NCI-H146 (cell line): ENCODE results near the gene GLIPR1.
"Not testable (repeated sequence)": the region's sequence is repeated elsewhere in the genome, so short reads cannot be mapped to it uniquely, and the experiment has no call there.

Experiments
- DNase-seq: peaks from one replicate; lab custom pipeline; 2025; lab: John Stamatoyannopoulos, UW

Gene GLIPR1

DNA sequence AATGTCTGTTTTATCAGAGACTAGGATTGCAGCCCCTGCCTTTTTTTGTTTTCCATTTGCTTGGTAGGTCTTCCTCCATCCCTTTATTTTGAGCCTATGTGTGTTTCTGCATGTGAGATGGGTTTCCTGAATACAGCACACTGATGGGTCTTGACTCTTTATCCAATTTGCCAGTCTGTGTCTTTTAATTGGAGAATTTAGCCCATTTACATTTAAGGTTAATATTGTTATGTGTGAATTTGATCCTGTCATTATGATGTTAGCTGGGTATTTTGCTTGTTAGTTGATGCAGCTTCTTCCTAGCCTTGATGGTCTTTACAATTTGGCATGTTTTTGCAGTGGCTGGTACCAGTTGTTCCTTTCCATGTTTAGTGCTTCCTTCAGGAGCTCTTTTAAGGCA is 40.7 kb downstream of the GLIPR1 start:
- DNase-seq: not testable (repeated sequence)

DNA sequence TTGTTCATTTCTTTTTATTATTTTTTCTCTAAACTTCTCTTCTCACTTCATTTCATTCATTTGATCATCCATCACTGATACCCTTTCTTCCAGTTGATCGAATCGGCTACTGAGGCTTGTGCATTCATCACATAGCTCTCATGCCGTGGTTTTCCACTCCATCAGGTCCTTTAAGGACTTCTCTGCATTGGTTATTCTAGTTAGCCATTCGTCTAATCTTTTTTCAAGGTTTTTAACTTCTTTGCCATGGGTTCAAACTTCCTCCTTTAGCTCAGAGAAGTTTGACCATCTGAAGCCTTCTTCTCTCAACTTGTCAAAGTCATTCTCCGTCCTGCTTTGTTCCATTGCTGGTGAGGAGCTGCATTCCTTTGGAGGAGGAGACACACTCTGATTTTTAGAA is 41.6 kb downstream of the GLIPR1 start:
- not testable (repeated sequence) for DNase-seq

GRCh38 chr12:75525263-75525662 is 44.7 kb downstream of the GLIPR1 start:
- DNase-seq: no peak

- DNase-seq: peak; percentile 66
These were observed 46.3 kb downstream of the GLIPR1 start for GRCh38 chr12:75526655-75527511.

GRCh38 chr12:75528272-75528671 is 47.7 kb downstream of the GLIPR1 start:
- no peak for DNase-seq

- no peak for DNase-seq
These were observed 48.1 kb downstream of the GLIPR1 start for GRCh38 chr12:75528692-75529091.

DNA sequence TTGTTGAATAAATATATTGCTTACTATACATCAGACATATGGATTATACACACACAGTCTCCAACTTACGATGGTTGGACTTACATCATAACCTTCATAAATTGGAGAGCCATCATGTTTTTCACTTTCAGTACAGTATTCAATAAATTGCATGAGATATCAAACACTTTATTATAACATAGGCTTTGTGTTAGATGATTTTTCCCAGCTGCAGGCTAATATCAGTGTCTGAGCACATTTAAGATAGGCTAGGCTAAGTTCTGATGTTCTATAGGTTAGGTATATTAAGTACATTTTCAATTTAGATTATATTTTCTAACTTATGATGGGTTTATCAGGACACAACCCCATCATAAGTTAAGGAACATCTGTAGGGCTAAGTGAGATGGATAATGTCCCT is 48.8 kb downstream of the GLIPR1 start:
- no peak for DNase-seq

- no peak for DNase-seq
These were observed 49.3 kb downstream of the GLIPR1 start for GRCh38 chr12:75529826-75530225.

- no peak for DNase-seq
These were observed 52.7 kb downstream of the GLIPR1 start for GRCh38 chr12:75533239-75533638.

GRCh38 chr12:75539889-75540288 is 59.3 kb downstream of the GLIPR1 start:
- DNase-seq: no peak

GRCh38 chr12:75542942-75543341 is 62.4 kb downstream of the GLIPR1 start:
- DNase-seq: no peak

- no peak for DNase-seq
These were observed 63.0 kb downstream of the GLIPR1 start for GRCh38 chr12:75543529-75543928.

GRCh38 chr12:75545636-75546035 is 65.1 kb downstream of the GLIPR1 start:
- no peak for DNase-seq

DNA sequence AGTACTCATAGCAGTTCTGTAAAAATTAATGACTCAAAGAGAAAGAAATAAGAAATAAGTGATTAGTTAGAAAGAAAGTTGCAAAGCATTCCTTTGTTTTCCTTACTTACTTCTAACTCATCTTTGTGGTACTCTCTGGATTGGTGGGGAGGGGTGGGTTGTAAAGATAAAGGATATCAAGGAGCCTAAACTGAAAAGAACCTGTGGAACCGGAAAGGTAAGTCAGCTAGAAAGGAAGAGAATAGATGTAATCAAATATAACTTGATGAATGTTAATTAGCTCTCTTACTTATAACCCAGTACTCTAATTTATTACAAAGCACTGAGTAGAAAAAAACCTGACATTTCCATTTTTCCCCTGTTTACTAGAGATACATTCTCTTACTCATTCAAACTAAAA is 68.3 kb downstream of the GLIPR1 start:
- no peak for DNase-seq

- no peak for DNase-seq
These were observed 69.4 kb downstream of the GLIPR1 start for GRCh38 chr12:75549989-75550388.

GRCh38 chr12:75550401-75551240 is 70.1 kb downstream of the GLIPR1 start:
- no peak for DNase-seq

DNA sequence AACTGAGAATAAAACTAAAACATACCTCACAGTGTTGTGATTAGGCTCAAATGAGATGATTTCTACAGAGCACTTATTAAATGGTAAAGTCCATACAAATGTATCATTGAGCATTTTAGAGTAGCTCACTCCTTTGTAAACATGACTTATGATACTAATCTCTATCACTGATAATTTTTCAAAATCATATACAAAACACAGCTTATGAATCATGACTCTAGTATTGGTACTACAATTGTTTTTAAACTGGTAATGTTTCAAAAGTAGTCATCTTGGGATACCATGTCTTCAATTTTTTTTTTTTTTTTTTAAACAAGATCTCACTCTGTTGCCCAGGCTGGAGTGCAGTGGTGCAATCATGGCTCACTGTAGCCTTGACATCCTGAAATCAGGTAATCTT is 70.9 kb downstream of the GLIPR1 start:
- no peak for DNase-seq

GRCh38 chr12:75553398-75553797 is 72.8 kb downstream of the GLIPR1 start:
- no peak for DNase-seq
